Cortex of kidney (tissue), 1 donor: ENCODE data around the gene PDCD1.
"Not testable (repeated sequence)": the region's sequence is repeated elsewhere in the genome, so short reads cannot be mapped to it uniquely, and the experiment has no call there.

ENCODE experiments used
- DNase-seq: peaks from one replicate; lab custom pipeline; 2025; lab: John Stamatoyannopoulos, UW

The PDCD1 gene

GRCh38 chr2:241877989-241878970 lies 19.6 kb upstream of the PDCD1 start:
- DNase-seq = no peak

GRCh38 chr2:241877197-241877685 lies 18.5 kb upstream of the PDCD1 start:
- no peak for DNase-seq

GRCh38 chr2:241876528-241877196 lies 18.0 kb upstream of the PDCD1 start:
- no peak for DNase-seq

- DNase-seq = not testable (repeated sequence)
Observed at GRCh38 chr2:241875754-241876527, 17.2 kb upstream of the PDCD1 start.

DNA sequence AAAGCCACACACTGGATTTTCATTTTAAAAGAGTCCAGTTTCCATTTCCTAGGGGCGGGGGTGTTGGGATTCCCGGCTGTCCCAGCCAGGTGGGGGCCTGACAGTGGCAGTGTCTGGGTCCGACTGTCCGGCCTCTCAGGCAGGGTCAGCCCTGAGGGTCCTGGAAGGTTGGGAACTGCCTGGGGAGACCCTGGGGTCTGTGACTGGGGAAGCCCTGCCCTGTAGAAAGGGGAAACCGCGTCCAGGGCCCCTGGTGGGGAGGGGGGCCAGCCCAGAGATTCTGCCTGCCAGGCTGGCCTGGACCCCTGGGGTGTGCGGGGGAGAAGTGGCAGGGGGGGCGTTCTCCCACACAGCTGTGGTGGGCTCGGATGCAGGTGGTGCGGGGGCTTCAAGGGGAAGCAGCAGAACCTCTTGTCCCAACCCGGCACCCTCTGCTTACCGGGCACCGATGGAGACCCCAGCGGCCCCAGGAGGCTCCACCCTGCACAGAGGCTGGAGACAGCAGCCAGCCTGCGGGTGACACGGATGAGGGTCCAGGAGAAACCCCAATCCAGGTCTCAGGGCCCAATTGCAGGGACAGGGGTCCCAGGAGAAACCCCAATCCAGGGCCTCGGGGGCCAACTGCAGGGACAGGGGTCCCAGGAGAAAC lies 15.7 kb upstream of the PDCD1 start:
- no peak for DNase-seq

- DNase-seq = no peak
Observed at GRCh38 chr2:241873803-241874110, 15.1 kb upstream of the PDCD1 start.

- DNase-seq = no peak
Observed at GRCh38 chr2:241873081-241873802, 14.5 kb upstream of the PDCD1 start.

DNA sequence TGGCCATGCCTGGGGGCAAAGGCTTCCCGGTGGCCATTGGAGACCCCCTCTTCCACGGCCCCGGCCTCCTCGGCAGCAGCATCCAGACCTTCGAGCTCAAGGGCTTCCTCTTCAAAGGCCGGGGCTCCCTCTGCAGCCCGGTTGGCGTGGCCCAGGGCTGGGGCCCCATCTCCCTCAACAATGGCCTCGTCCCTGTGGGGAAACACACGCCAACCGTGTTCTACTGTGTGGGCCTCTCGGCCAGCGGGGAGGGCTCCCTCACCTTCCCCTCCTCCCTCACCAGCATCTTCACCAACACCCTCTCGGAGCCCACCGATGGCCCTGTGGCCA lies 13.6 kb upstream of the PDCD1 start:
- DNase-seq = no peak

- DNase-seq = no peak
Observed at GRCh38 chr2:241871538-241872312, 13.0 kb upstream of the PDCD1 start.

DNA sequence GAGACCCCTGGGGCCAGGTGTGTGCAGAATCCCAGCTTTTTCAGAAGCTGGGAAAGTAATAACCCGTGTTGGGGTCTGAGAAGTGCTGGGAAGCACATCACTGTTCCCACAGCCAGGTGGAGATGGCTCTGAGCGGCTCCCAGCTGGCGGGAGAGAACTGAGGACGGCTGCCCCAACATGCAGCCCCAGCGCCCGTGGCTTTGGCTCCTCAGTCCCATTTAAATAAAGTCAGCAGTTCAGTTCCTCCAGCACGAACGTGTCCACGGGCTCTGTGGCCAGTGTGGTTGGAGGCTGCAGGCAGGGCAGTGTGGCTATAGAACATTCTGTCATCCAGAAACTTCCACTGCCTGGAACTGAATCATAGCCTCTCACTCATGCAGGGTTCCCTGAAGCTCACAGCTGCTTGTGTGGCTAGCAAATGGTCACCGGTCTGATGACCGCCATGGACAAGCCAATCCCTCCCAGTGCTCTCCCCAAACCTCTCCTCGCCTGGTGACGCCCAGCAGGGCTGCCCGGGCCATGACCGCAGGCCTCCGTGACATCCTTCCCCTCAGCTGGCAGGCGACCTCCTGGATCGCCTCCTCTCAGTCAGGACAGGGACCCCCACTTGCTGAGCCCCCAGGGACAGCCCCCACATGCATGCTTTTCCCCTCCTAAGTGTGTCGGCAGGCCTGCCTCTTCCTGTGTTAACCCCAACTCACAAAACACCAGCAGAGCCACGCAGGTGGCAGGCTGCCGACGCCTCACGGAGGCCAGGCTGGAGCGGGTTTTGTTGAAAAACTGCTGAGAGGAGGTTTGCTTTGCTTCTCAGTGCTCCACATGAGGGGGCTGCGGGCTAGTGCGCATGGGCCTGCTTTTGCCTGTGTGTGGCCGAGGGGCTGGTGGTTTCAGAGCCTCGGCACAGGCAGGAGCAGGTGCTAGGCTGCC lies 12.2 kb upstream of the PDCD1 start:
- no peak for DNase-seq

- DNase-seq = no peak
Observed at GRCh38 chr2:241870081-241870541, 11.4 kb upstream of the PDCD1 start.

DNA sequence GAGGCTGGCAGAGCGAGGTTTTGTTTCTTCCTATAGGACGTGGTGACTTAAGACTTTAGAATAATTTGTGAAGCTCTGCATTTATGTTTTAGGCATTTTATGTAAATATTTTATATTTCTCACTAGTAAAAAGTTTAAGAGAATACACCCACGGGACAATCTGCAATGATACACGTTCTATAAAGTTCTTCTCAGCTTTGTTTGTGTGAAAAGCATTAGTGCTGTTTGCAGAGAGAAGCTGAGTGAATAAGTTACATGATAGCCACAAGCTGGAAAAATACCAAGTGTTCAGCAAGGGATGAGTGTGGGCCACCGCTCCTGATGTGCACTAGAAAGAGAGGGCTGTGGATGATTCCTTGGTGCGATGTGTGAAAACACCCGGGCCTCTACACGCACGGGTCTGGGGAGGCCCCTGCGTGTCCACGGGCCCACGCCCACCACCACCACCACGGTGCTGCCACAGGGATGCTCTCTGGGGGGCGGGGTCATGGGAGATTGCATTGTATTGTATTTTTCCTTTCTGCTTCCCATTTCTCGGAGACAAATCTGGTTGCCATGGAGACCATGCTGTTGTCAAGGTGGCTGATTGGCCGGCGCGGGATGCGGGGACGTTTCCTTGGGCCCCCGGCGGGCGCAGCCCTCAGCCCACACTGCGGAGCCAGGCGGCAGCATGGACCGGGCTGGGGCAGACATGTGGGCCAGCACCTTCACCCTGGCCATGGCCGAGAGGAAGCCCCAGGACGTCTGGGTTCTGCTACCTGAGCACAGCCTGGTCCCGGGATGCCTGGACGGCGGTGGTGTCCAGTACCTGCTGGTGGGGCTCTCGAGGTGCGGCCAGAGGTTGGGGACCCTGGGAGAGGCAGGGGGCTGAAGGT lies 10.6 kb upstream of the PDCD1 start, which contains the start of gene RTP5:
Gene RTP5, plus strand, starts transcription at position 643 of the 875 bp plus-strand sequence. Its CDS starts 28 bp downstream, at position 671.
- no peak for DNase-seq

- DNase-seq = no peak
Observed at GRCh38 chr2:241868661-241869081, 10.0 kb upstream of the PDCD1 start.

DNA sequence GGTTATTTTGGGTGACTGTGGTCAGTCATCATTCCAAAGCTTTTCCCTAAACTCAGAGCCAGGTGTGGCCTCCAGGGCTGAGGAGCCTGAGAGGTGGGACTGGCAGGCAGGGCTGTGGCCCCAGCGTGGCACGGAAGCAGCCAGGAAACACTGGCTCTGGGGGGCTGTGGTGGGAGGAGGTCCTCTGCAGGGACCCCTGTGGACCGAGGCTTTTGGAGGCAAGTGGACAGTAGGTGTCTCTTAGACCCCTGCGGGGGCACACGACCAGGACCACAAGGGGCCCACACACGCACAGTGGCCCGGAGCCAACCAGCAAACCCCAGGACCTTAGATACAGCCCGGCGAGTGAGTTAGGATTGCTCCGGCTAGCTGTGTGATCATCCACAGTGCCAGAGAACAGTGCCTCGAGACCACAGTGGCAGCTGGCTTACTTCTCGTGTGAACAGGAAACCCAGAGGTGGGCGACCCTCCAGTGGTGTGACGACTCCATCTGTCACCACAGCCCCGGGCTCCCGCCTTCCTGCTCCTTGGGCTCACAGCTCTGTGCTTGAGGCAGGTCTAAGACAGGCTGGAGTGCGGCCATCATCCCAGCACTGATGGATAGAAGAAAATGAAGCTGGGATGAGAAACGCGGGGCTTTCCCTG lies 9.2 kb upstream of the PDCD1 start:
- DNase-seq = no peak

- no peak for DNase-seq
Observed at GRCh38 chr2:241866790-241867645, 8.3 kb upstream of the PDCD1 start.

GRCh38 chr2:241865957-241866789 lies 7.5 kb upstream of the PDCD1 start:
- no peak for DNase-seq
